Urothelium cell line (cell line): ENCODE data around the gene PPIL4.

Experiments
- DNase-seq: peaks from one replicate; pipeline ENCODE4 v3.0.0; 2011; ENCODE audit warnings: low spot score, mixed read lengths
- FAIRE-seq: peaks from 2 replicates; lab custom pipeline; 2011; peaks lifted over from hg19 to GRCh38; lab: Jason Lieb, UNC

The PPIL4 gene

GRCh38 chr6:149484733-149485700 is 60.8 kb downstream of the PPIL4 start, which contains the start of gene ZC3H12D:
Gene ZC3H12D (minus strand): TSS chr6:149485014. CDS start chr6:149474543, 10,471 bp downstream.
- no peak for DNase-seq
- FAIRE-seq: no peak

GRCh38 chr6:149483849-149484655 is 61.8 kb downstream of the PPIL4 start:
- DNase-seq: no peak
- no peak for FAIRE-seq

GRCh38 chr6:149483334-149483725 is 62.5 kb downstream of the PPIL4 start:
- FAIRE-seq: no peak
- no peak for DNase-seq

GRCh38 chr6:149482545-149483333 is 63.1 kb downstream of the PPIL4 start:
- FAIRE-seq (no peak), DNase-seq (no peak)

GRCh38 chr6:149480502-149481280 is 65.2 kb downstream of the PPIL4 start:
- no peak for FAIRE-seq
- no peak for DNase-seq

- DNase-seq: no peak
- no peak for FAIRE-seq
Measured at GRCh38 chr6:149478631-149479314, 67.1 kb downstream of the PPIL4 start.

GRCh38 chr6:149477544-149477943 is 68.3 kb downstream of the PPIL4 start:
- DNase-seq: no peak
- FAIRE-seq: no peak

- no peak for DNase-seq
- no peak for FAIRE-seq
Measured at GRCh38 chr6:149476789-149477455, 68.9 kb downstream of the PPIL4 start.

GRCh38 chr6:149474108-149474935 is 71.5 kb downstream of the PPIL4 start:
- FAIRE-seq (no peak), DNase-seq (no peak)

- DNase-seq: no peak
- FAIRE-seq: no peak
Measured at GRCh38 chr6:149473080-149474052, 72.5 kb downstream of the PPIL4 start.

GRCh38 chr6:149472241-149472640 is 73.6 kb downstream of the PPIL4 start:
- no peak for FAIRE-seq

GRCh38 chr6:149471801-149472200 is 74.0 kb downstream of the PPIL4 start:
- no peak for FAIRE-seq
- no peak for DNase-seq

More at GRCh38 chr6:149472241-149472640, 73.6 kb downstream of the PPIL4 start:
- no peak for DNase-seq

- DNase-seq: no peak
- FAIRE-seq: no peak
Measured at GRCh38 chr6:149470948-149471347, 74.9 kb downstream of the PPIL4 start.

- DNase-seq (no peak), FAIRE-seq (no peak)
Measured at GRCh38 chr6:149468179-149468578, 77.7 kb downstream of the PPIL4 start.

GRCh38 chr6:149467265-149467664 is 78.6 kb downstream of the PPIL4 start:
- DNase-seq (no peak), FAIRE-seq (no peak)

- FAIRE-seq: no peak
- no peak for DNase-seq
Measured at GRCh38 chr6:149464411-149464810, 81.4 kb downstream of the PPIL4 start.

- FAIRE-seq: no peak
- no peak for DNase-seq
Measured at GRCh38 chr6:149463781-149464180, 82.1 kb downstream of the PPIL4 start.
